ENCODE results near the gene PDGFRA.

Gene PDGFRA

GRCh38 chr4:54209617-54210016 is 19.5 kb upstream of the PDGFRA start:
- Histone ChIP-seq H3K9me3 (ENCODE audit: control insufficient read depth, low read length) (no peaks in the 10 kb centered on the region), H3K27ac (no peak overlapping the region), H3K36me3 (ENCODE audit: control insufficient read depth, insufficient read depth, low read length) (no peaks in the 10 kb centered on the region), H3K79me2 (no peaks in the 10 kb centered on the region), H3K27me3 (ENCODE audit: control insufficient read depth, insufficient read depth, low read length) (no peaks in the 10 kb centered on the region), H3K9ac (no peak overlapping the region), H3K4me1 (no peaks in the 10 kb centered on the region), H3K4me2 (ENCODE audit: low read length) (no peak overlapping the region), H2AFZ (no peak overlapping the region), H3K4me3 (ENCODE audit: low read depth, low read length) (no peak overlapping the region)
- no peak for TF ChIP-seq CTCF (IDR thresholded peaks at IDR 0.05)

GRCh38 chr4:54213001-54213400 is 16.1 kb upstream of the PDGFRA start:
- Histone ChIP-seq H3K79me2 (no peaks in the 10 kb centered on the region), H3K27ac (no peak overlapping the region), H3K9ac (no peak overlapping the region), H3K4me2 (ENCODE audit: low read length) (no peak overlapping the region), H3K4me1 (no peaks in the 10 kb centered on the region), H3K9me3 (ENCODE audit: control insufficient read depth, low read length) (no peaks in the 10 kb centered on the region), H3K4me3 (ENCODE audit: low read depth, low read length) (no peak overlapping the region), H3K27me3 (ENCODE audit: control insufficient read depth, insufficient read depth, low read length) (no peaks in the 10 kb centered on the region), H3K36me3 (ENCODE audit: control insufficient read depth, insufficient read depth, low read length) (no peaks in the 10 kb centered on the region), H2AFZ (no peak overlapping the region)
- no peak for TF ChIP-seq CTCF (IDR thresholded peaks at IDR 0.05)

- Histone ChIP-seq H3K4me2 (ENCODE audit: low read length) (no peak overlapping the region), H2AFZ (no peak overlapping the region), H3K9me3 (ENCODE audit: control insufficient read depth, low read length) (no peaks in the 10 kb centered on the region), H3K27me3 (ENCODE audit: control insufficient read depth, insufficient read depth, low read length) (no peaks in the 10 kb centered on the region), H3K9ac (no peak overlapping the region), H3K79me2 (no peaks in the 10 kb centered on the region), H3K4me3 (ENCODE audit: low read depth, low read length) (no peak overlapping the region), H3K36me3 (ENCODE audit: control insufficient read depth, insufficient read depth, low read length) (no peaks in the 10 kb centered on the region), H3K27ac (no peak overlapping the region), H3K4me1 (no peaks in the 10 kb centered on the region)
- TF ChIP-seq CTCF (IDR thresholded peaks at IDR 0.05): no peak
Measured at GRCh38 chr4:54213761-54214160, 15.3 kb upstream of the PDGFRA start.

GRCh38 chr4:54215379-54216077 is 13.6 kb upstream of the PDGFRA start:
- Histone ChIP-seq H3K36me3 (ENCODE audit: control insufficient read depth, insufficient read depth, low read length) (no peaks in the 10 kb centered on the region), H3K9me3 (ENCODE audit: control insufficient read depth, low read length) (no peaks in the 10 kb centered on the region), H3K79me2 (no peaks in the 10 kb centered on the region), H3K27ac (no peak overlapping the region), H2AFZ (no peak overlapping the region), H3K9ac (no peak overlapping the region), H3K4me3 (ENCODE audit: low read depth, low read length) (no peak overlapping the region), H3K4me2 (ENCODE audit: low read length) (no peak overlapping the region), H3K4me1 (no peaks in the 10 kb centered on the region), H3K27me3 (ENCODE audit: control insufficient read depth, insufficient read depth, low read length) (no peaks in the 10 kb centered on the region)
- no peak for TF ChIP-seq CTCF (IDR thresholded peaks at IDR 0.05)

Measured in parathyroid adenoma (tissue), 2 donors.